SJSA1 (cell line): ENCODE data around the gene TMSB15A. TPM values are rescaled to one million over a fixed set of nuclear protein-coding genes. Genes with fewer than 3 reads are reported as not detected.

ENCODE experiments used
- total RNA-seq: library from RNA; depleted of rRNA; stranded (reverse); fragments of >200 nt; shearing (Covaris generic); gene quantifications from 2 replicates; pipeline ENCODE4 v1.2.3, GENCODE V29; 2014; rRNA removed

The TMSB15A gene
- total RNA-seq, 1 experiment from 2014 or later: 52.0 TPM

Other genes with a start within 250 kb of the TMSB15A start
- not detected in 2 replicates for gene NXF2B, start 76.7 kb downstream of the TMSB15A start, total RNA-seq
- gene TCP11X2, start 44.9 kb downstream of the TMSB15A start, total RNA-seq: not detected in 2 replicates
- 17.0 and 19.0 TPM in 2 replicates for gene ARMCX5, start 82.8 kb upstream of the TMSB15A start, total RNA-seq
- gene GPRASP1, start 134.7 kb upstream of the TMSB15A start, total RNA-seq: 0.63 and 0.87 TPM in 2 replicates
- gene GPRASP2, start 195.7 kb upstream of the TMSB15A start, total RNA-seq: 13.8 and 21.2 TPM in 2 replicates
- gene GPRASP3, start 204.0 kb upstream of the TMSB15A start, total RNA-seq: 0.22 and 0.68 TPM in 2 replicates